Mesenchymal stem cell (in vitro differentiated cells and primary cell): ENCODE data around the gene CR2.
"Not testable (repeated sequence)": the region's sequence is repeated elsewhere in the genome, so short reads cannot be mapped to it uniquely, and the experiment has no call there.

Source experiments
- DNase-seq: peaks from one replicate; pipeline ENCODE4 v3.0.0-alpha.2; 2013
- H2AFZ ChIP-seq: one replicate; pipeline ENCODE4 v1.6.1; 2013; ENCODE audit warnings: low read depth, mild to moderate bottlenecking, control low read depth, inconsistent platforms, low read length, moderate library complexity
- H2AK5ac ChIP-seq: 2 replicates; pipeline ENCODE4 v1.6.1; 2013; ENCODE audit warnings: low read length, moderate library complexity, mild to moderate bottlenecking, inconsistent platforms; ENCODE audit not compliant: severe bottlenecking
- H2BK120ac ChIP-seq: one replicate; pipeline ENCODE4 v1.6.1; 2013; ENCODE audit warnings: low read depth, mild to moderate bottlenecking, inconsistent platforms, low read length, moderate library complexity
- H2BK12ac ChIP-seq, 2 experiments: one replicate each; pipeline ENCODE4 v1.6.1; 2013; ENCODE audit warnings: inconsistent platforms in 2 of 2, low read length in 2 of 2, mild to moderate bottlenecking in 2 of 2, moderate library complexity in 2 of 2, control low read depth in 1 of 2
- H2BK15ac ChIP-seq: one replicate; pipeline ENCODE4 v1.6.1; 2013; ENCODE audit warnings: mild to moderate bottlenecking, low read depth, inconsistent platforms; ENCODE audit not compliant: poor library complexity, severe bottlenecking
- H2BK5ac ChIP-seq: 2 replicates; pipeline ENCODE4 v1.6.1; 2013; ENCODE audit warnings: low read depth, mild to moderate bottlenecking, low read length, control low read depth, inconsistent platforms; ENCODE audit not compliant: poor library complexity, severe bottlenecking
- H3K14ac ChIP-seq, 2 experiments: one replicate each; pipeline ENCODE4 v1.6.1; 2013; ENCODE audit warnings: inconsistent platforms in 2 of 2, low read length in 2 of 2, control low read depth in 1 of 2, mild to moderate bottlenecking in 1 of 2, moderate library complexity in 1 of 2
- H3K18ac ChIP-seq, 2 experiments: one replicate each; pipeline ENCODE4 v1.6.1; 2013; ENCODE audit warnings: inconsistent platforms in 2 of 2, low read length in 2 of 2, control low read depth in 1 of 2, low read depth in 1 of 2, mild to moderate bottlenecking in 1 of 2
- H3K23ac ChIP-seq, 2 experiments: one replicate each; pipeline ENCODE4 v1.6.1; 2013; ENCODE audit warnings: inconsistent platforms in 2 of 2, low read length in 2 of 2, mild to moderate bottlenecking in 2 of 2, moderate library complexity in 2 of 2, control low read depth in 1 of 2
- H3K27ac ChIP-seq: 2 replicates; pipeline ENCODE4 v1.5.1; 2013; ENCODE audit warnings: mild to moderate bottlenecking, moderate library complexity, low read length, control low read depth, inconsistent platforms; ENCODE audit not compliant: poor library complexity, severe bottlenecking
- H3K27me3 ChIP-seq, 2 experiments: 2 replicates each; pipeline versions ENCODE4 v1.6.1 to v1.7.0; 2013; ENCODE audit warnings: low read length in 2 of 2, mild to moderate bottlenecking in 2 of 2, moderate library complexity in 2 of 2, control low read depth in 1 of 2, inconsistent platforms in 1 of 2; ENCODE audit not compliant: control insufficient read depth in 1 of 2, insufficient read depth in 1 of 2
- H3K36me3 ChIP-seq, 2 experiments: 2 replicates each; pipeline versions ENCODE4 v1.6.1 to v1.7.0; 2013; ENCODE audit warnings: low read length in 2 of 2, control low read depth in 1 of 2, inconsistent platforms in 1 of 2, low read depth in 1 of 2, mild to moderate bottlenecking in 1 of 2; ENCODE audit not compliant: insufficient read depth in 2 of 2, control insufficient read depth in 1 of 2
- H3K4ac ChIP-seq, 2 experiments: one replicate each; pipeline ENCODE4 v1.6.1; 2013; ENCODE audit warnings: inconsistent platforms in 2 of 2, low read length in 2 of 2, mild to moderate bottlenecking in 2 of 2, moderate library complexity in 2 of 2, control low read depth in 1 of 2, low read depth in 1 of 2
- H3K4me1 ChIP-seq: 2 replicates; pipeline ENCODE4 v1.6.1; 2013; ENCODE audit warnings: low read depth, low read length, control low read depth; ENCODE audit not compliant: control insufficient read depth, insufficient read depth
- H3K4me2 ChIP-seq: 2 replicates; pipeline ENCODE4 v1.6.1; 2013; ENCODE audit warnings: low read length, mild to moderate bottlenecking, inconsistent platforms; ENCODE audit not compliant: poor library complexity, severe bottlenecking
- H3K4me3 ChIP-seq, 2 experiments: 2 replicates each; pipeline versions ENCODE4 v1.5.1 to v1.7.0; 2013; ENCODE audit warnings: low read length in 2 of 2, mild to moderate bottlenecking in 2 of 2, control low read depth in 1 of 2, low read depth in 1 of 2; ENCODE audit not compliant: insufficient read depth in 1 of 2
- H3K79me1 ChIP-seq: replicated peaks from 2 replicates; pipeline ENCODE4 v1.6.1; 2013; ENCODE audit warnings: mild to moderate bottlenecking, control low read depth, low read length, inconsistent platforms; ENCODE audit not compliant: poor library complexity, severe bottlenecking
- H3K9ac ChIP-seq: 2 replicates; pipeline ENCODE4 v1.7.0; 2013; ENCODE audit warnings: mild to moderate bottlenecking, low read length, moderate library complexity
- H3K9me3 ChIP-seq: 2 replicates; pipeline ENCODE4 v1.7.0; 2013; ENCODE audit warnings: mild to moderate bottlenecking, low read length; ENCODE audit not compliant: control insufficient read depth
- H4K8ac ChIP-seq: one replicate; pipeline ENCODE4 v1.6.1; 2013; ENCODE audit warnings: inconsistent platforms, mild to moderate bottlenecking, low read length, moderate library complexity
- H4K91ac ChIP-seq: one replicate; pipeline ENCODE4 v1.6.1; 2013; ENCODE audit warnings: mild to moderate bottlenecking, low read length, inconsistent platforms
- WGBS: methylation state at CpG from one replicate; pipeline ENCODE4 v1.1.7; 2013; ENCODE audit warnings: mixed read lengths; 5-methylcytosine and 5-hydroxymethylcytosine counted together

Gene CR2

GRCh38 chr1:207431508-207431907, 22.6 kb upstream of the CR2 start:
- no peak overlapping the region for H3K4ac ChIP-seq
- H2BK12ac ChIP-seq = no peak overlapping the region
- H3K4me2 ChIP-seq = no peak overlapping the region
- no peak overlapping the region for H2BK5ac ChIP-seq
- no peak overlapping the region for H4K91ac ChIP-seq
- no peak overlapping the region for H3K14ac ChIP-seq
- H3K4me3 ChIP-seq = no peak overlapping the region
- no peak overlapping the region for H2BK15ac ChIP-seq
- H3K27me3 ChIP-seq = peaks cover 0 to 9% of the 10 kb centered on the region in 2 experiments
- H2BK120ac ChIP-seq = no peak overlapping the region
- no peaks in the 10 kb centered on the region for H3K36me3 ChIP-seq
- H3K79me1 ChIP-seq = no peaks in the 10 kb centered on the region
- no peak overlapping the region for H3K27ac ChIP-seq
- no peaks in the 10 kb centered on the region for H3K4me1 ChIP-seq
- no peak overlapping the region for H3K23ac ChIP-seq
- no peak overlapping the region for H2AK5ac ChIP-seq
- H2AFZ ChIP-seq = no peak overlapping the region
- DNase-seq = no peak
- no peak overlapping the region for H4K8ac ChIP-seq
- H3K9ac ChIP-seq = no peak overlapping the region
- no peak overlapping the region for H3K18ac ChIP-seq
- H3K9me3 ChIP-seq = no peaks in the 10 kb centered on the region
- WGBS = 90% methylated on average over 2 of the region's 2 CpGs

DNA sequence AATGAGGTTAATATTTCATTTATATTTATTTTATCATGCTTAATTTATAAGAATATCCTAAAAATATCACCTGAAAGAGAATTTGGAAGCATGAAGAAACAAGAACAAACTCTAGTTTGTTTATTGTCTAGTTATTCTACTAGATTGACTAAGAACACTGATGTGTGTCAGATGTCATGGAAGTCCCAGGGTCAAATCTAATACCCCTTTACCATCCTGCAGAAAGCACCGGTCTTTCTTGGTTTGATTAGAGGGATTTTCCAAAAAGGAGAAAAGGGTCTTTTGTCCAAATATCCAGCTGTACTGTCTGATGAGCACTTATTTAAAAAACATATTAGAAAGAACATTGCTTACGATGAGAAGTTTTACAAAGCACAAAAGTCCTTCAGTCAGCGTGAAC, 20.7 kb upstream of the CR2 start:
- H3K4me1 ChIP-seq = no peaks in the 10 kb centered on the region
- WGBS = 100% methylated on average over 1 of the region's 3 CpGs
- no peak for DNase-seq
- H3K18ac ChIP-seq = no peak overlapping the region
- H4K8ac ChIP-seq = no peak overlapping the region
- no peak overlapping the region for H3K14ac ChIP-seq
- H3K27ac ChIP-seq = no peak overlapping the region
- no peak overlapping the region for H3K9ac ChIP-seq
- H3K4me2 ChIP-seq = no peak overlapping the region
- peaks cover 5 to 12% of the 10 kb centered on the region in 2 experiments for H3K27me3 ChIP-seq
- H2BK120ac ChIP-seq = no peak overlapping the region
- H3K79me1 ChIP-seq = no peaks in the 10 kb centered on the region
- H4K91ac ChIP-seq = no peak overlapping the region
- no peak overlapping the region for H2BK12ac ChIP-seq
- H3K23ac ChIP-seq = no peak overlapping the region
- H3K36me3 ChIP-seq = no peaks in the 10 kb centered on the region
- no peak overlapping the region for H2BK5ac ChIP-seq
- H2AK5ac ChIP-seq = no peak overlapping the region
- H2BK15ac ChIP-seq = no peak overlapping the region
- no peak overlapping the region for H3K4me3 ChIP-seq
- no peak overlapping the region for H3K4ac ChIP-seq
- H2AFZ ChIP-seq = no peak overlapping the region
- no peaks in the 10 kb centered on the region for H3K9me3 ChIP-seq

DNA sequence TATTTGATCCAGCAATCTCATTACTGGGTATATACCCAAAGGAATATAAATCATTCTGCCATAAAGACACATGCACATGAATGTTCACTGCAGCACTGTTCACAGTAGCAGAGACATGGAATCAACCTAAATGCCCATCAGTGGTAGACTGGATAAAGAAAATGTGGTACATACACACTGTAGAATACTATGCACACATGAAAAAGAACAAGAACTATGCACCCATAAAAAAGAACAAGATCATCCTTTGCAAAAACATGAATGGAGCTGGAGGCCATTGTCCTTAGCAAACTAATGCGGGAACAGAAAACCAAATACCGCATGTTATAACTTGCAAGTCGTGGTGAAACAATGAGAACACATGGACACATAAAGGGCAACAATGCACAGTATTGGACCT, 17.4 kb upstream of the CR2 start:
- H3K79me1 ChIP-seq, H2BK120ac ChIP-seq, H3K36me3 ChIP-seq, H3K18ac ChIP-seq, H4K91ac ChIP-seq, H4K8ac ChIP-seq, H3K4me2 ChIP-seq, H2BK5ac ChIP-seq, H3K14ac ChIP-seq, H3K4me1 ChIP-seq, H3K9ac ChIP-seq, H3K23ac ChIP-seq, DNase-seq, H3K4ac ChIP-seq, H2AK5ac ChIP-seq, H3K4me3 ChIP-seq, H3K9me3 ChIP-seq, H2BK15ac ChIP-seq, H3K27ac ChIP-seq, H2BK12ac ChIP-seq, H2AFZ ChIP-seq: not testable (repeated sequence)
- peaks cover 7 to 12% of the 10 kb centered on the region in 2 experiments for H3K27me3 ChIP-seq
- 93% methylated on average over 3 of the region's 3 CpGs for WGBS

GRCh38 chr1:207440626-207441025, 13.5 kb upstream of the CR2 start:
- Histone ChIP-seq H3K27ac (no peak overlapping the region), H2BK120ac (no peak overlapping the region), H3K4me1 (no peaks in the 10 kb centered on the region), H3K79me1 (no peaks in the 10 kb centered on the region), H3K9me3 (no peaks in the 10 kb centered on the region), H3K23ac (no peak overlapping the region), H3K4ac (no peak overlapping the region), H2AFZ (no peak overlapping the region), H2BK15ac (no peak overlapping the region), H3K4me2 (no peak overlapping the region), H3K14ac (no peak overlapping the region), H3K4me3 (no peak overlapping the region), H2BK5ac (no peak overlapping the region), H3K27me3 (peaks cover 12% of the 10 kb centered on the region in 2 experiments), H2BK12ac (no peak overlapping the region), H3K36me3 (no peaks in the 10 kb centered on the region), H3K9ac (no peak overlapping the region), H4K91ac (no peak overlapping the region), H4K8ac (no peak overlapping the region), H2AK5ac (no peak overlapping the region), H3K18ac (no peak overlapping the region)
- WGBS = 67% methylated on average over 1 of the region's 2 CpGs
- DNase-seq = no peak
